HG03175 (cell line): ENCODE results near the gene GABRB1.

ENCODE experiments used
- ATAC-seq: cut with Tn5 transposase; IDR thresholded peaks from one replicate; pipeline ENCODE4 v1.9.1; 2021; ENCODE audit warnings: mild to moderate bottlenecking, moderate library complexity; ENCODE audit not compliant: unreplicated experiment

The GABRB1 gene

DNA sequence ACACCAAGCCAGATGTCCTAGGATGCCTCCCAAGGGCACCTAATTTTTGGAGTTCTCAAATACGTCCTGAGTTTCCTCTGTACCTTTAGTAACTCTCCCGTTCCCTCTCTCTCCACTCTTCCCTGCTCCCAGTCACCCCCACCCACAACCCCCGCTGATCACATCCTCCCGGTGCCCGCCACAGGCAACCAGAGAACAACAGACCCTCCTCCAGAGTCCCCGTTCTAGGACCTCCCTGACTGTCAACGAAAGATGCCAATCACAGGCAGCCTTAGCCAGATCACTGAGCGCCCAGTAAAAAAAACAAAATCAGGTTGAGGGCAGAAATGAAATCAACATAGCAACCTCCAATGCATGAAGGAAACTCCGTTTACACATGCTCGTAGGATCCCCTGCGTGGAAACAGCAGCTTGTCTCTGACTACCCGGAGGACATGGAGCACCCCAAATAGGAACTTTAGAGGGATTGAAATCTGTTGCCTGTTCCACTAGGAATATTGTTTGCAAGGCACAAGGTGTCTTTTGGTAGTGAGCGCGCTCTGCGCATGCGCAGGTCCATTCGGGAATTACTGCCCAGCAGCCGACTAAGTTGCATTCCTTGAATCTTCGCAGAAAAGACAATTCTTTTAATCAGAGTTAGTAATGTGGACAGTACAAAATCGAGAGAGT lies at the start of gene GABRB1:
Gene GABRB1, plus strand, starts transcription at position 557 of the 668 bp plus-strand sequence.
- peak; percentile 4 for ATAC-seq

DNA sequence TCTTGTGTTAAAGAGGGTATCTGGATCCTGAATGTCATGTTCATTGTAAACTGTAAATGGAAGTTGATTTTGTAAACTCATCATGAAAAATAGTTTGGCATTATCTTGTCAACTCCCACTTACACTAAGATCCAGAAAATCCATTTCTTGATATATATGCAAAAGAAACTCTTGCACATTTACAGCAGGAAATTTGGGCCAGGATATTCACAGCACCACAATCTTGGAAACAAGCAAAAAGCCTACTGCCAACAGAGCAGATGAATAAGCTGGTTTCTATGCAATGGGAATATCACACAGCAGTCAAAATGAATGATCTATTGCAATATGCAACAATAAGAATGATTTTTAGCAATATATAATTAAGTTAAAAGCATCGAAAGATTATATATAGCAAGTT lies 46.6 kb upstream of the GABRB1 start:
- no peak for ATAC-seq

DNA sequence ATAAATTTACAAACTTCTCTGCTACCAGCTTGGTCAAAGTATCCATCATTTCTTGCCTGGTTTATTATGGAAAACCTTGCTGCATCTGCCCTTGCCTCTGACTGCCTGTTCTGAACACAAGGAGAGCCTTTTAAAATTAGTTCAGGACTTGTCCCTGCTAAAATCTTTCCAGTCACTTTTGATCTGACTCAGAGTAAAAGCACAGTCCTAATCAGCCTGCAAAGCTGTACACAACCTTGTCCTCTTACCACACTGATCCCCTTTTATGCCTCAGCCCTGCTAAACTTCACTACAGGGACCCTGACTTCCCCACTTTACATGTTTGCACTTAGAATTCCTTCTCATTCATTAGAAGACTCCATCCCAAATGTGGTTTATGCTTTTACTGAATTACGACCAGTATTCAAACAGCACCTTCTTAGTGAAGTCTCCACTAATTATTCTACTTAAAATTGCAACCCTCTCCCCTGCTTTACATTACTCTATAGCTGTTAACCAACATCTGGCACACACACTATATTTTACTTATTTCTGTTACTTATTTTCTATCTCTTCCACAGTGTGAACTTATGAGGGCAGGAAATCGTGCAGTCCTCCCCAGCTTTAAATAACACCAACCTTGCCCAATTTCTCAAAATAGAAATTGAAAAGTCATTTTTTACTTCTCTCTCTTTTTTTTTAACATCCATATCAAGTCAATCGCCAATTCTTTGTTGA lies 44.3 kb upstream of the GABRB1 start:
- peak; percentile 74 for ATAC-seq

DNA sequence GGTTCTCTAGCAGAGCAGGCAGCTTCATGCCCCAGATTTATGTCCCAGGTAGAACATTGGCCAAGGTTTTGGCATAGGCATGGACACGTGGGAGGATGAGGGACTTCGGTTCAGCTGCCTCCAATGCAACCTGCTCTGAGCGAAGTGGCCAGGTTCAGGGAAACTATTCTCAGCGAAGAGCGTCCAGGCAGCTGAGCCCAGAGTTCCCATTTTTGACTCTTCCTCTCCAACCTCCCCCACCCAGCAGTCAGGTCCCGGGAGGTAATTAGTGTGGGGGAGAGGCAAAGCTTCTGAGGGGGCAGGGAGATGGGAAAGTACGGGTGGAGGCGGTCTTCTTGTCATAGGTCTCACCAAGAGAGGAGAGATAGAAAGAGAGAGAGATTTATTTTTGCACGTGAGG lies 39.0 kb upstream of the GABRB1 start:
- ATAC-seq = no peak

DNA sequence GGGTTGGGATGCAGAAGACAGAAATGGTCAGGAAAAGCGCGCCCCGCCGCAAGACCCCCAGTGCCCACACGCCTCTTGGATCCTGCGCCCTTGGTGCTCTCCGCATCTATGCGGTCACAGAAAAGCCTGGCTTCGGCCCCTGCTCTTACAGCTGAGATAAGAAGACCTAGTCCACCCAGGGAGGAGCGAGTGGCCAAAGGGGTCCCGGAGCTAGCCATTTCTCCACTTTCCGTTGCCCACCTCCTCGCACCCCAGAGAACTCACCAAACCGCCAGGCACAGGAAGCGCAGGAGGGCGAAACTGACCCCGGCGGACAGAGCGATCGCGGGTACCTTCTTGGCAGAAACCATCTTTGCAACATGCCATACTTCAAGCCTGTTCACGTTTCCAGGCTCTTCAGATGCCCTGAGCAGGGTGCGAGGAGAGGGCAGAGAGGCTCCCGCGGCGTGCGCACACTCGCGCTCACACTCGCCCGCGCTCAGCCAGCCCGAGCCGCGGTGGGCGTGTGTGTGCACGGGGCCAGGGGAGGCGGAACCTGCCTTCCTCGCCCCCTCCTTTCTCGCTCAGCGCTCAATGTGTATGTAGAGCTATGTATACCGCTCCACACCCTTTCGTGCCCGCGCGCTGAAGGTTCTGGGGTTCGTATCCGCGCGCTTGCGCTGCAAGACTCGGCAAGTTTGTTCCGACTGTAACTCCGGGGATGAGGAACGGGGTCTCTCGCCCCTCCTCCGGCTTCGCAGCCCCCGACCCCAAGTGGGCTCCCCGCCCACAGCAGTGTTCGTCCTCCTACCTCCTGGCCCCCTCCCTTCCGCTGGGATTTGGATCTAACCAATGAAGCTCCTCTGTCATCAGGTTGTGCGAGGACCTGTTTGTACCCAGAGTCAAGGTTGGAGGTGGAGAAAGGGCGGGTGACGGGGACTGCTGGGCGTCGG lies 38.0 kb upstream of the GABRB1 start, which contains the start of gene GABRA4:
Gene GABRA4, minus strand, starts transcription at position 507 of the 932 bp plus-strand sequence. Its CDS starts 157 bp downstream, at position 350.
- ATAC-seq = peak; percentile 40

DNA sequence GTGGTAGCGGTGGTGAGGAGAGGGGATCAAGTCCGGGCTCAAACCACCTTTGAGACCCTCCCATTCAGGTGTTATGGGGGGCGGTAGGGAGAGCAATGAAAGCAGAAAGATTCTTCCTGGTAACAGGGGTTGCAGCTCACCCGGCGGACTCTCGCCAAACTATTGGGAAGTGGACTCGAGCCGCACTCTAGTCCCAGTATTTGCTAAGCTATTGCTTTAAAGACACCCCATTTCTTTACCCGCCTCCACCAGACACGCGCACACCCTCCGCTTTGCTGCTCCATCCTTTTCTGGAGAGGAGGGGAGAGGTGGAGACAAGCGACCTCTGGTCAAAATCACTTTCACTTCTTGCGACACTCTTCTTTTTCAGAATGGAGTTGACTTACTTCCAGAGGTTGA lies 37.4 kb upstream of the GABRB1 start:
- peak; percentile 36 for ATAC-seq

DNA sequence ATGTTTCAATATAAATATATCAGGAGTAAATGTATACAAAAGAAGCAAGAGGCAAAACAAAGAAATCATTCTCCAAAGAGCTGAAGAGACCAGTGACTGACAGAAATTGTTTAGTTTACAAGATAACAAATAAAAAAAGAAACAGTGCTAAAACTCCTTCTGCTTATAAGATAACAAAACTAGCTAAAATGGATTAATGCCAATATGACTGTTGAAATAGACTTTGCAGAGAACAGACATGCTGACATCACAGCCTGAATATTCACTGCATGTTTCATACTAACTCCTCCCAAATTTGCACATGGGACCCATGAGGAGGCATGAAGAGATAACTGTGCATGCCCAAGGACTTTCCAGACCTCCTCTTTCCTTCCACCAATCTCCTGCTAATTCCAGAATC lies 31.8 kb upstream of the GABRB1 start:
- ATAC-seq = no peak

DNA sequence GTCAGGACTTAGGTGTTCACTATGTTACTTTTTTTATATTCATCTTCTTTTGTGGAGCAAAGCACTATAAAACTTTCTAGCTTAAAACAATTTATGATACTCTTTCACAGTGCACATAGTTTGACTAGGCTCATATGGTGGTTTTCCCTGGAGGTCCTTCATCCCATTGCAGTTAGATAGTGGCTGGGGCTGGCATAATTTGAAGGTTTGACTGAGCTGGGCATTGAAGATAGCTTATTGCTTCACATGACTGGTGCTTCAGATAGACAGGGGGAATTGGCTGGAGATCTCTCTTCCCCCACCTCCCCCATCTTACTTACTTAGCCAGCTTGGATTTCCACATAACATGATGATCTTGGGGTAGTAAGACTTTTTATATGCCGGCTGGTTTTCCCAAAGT lies 31.0 kb upstream of the GABRB1 start:
- ATAC-seq = no peak

DNA sequence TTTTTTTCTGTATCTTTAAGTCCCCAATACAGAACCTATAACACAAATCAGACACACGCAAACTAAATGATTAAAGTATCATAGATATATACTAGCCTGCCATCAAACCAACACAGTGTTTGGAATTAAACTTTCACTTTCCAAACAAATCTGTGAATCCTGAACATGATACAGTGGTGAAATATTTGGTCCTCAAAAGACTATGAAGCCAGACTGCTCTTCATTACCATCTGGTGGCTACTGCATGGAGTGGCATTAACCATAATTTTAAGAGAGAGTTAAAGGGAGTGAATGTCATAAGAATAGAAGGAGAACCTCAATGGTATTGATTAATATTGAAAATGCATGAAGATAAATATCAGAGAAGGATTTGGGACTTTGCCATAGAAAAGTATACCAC lies 28.8 kb upstream of the GABRB1 start:
- peak; percentile 68 for ATAC-seq

DNA sequence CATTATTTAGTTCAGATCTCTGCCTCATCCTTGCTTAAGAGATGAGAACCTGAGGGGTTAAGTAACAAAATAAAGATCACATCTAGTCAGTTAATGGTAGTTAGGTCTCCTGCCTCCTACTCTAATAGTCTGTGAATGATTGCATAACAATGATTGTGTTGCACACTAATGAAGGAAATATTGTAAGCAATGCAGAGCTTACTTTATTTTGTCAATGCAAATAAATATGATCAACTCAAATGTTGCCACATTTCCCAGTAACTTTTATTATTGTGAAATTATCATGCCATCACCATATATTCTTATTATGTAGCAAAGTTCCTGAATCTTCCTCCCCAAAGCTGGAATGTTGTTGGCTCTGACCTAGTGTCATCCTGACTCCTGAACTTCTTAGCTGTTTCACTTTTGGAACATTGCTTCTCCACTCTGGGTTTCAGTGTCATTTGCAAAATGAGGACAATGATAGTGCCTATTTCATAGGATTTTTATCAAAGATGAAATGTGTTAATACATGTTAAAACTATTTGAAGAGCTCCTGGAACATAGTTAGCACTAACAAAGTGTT lies 20.9 kb upstream of the GABRB1 start:
- ATAC-seq = no peak

DNA sequence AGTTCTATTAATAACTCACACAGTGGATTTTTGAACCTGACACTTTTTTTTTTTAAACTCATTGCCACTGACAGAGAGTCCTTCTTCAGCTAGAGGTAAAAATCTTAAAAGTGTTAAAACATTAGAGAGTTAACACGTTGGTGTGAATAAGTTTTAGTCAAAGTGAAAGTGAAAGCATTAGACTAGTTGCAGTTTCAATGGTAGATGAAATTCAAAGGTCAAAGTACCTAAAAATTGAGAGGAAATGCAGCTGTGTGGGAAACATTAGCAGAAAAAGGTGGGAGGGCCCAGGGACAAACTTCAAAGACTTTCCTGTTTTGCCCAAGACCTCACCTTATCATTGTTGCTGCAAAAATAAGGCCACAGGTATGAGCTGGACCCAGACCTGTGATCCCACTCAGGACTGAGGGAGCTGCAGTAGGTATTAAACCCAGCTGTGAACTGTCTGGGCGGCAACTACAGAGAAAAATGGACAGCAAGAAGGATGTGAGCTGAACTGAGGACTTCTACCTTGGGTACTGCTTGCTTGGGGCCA lies 20.4 kb upstream of the GABRB1 start:
- peak; percentile 89 for ATAC-seq

DNA sequence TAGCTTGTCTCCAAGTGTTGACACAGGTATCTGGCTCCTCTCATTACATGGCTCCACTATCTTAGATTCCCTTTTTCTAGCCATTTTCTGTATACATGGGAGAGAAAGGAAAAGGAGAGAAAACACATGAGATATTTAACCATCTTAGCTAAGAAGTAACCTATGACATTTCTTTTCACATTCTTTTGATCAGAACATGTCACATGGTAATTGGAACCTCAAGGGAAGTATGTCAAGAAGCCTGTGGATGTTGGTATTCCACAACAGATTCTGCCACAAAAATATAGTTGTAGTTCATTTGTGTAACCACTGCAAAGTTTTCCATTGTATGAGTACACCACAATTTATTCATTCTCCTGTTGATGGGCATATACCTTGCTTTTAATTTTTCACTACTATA lies 18.7 kb upstream of the GABRB1 start:
- ATAC-seq = no peak

DNA sequence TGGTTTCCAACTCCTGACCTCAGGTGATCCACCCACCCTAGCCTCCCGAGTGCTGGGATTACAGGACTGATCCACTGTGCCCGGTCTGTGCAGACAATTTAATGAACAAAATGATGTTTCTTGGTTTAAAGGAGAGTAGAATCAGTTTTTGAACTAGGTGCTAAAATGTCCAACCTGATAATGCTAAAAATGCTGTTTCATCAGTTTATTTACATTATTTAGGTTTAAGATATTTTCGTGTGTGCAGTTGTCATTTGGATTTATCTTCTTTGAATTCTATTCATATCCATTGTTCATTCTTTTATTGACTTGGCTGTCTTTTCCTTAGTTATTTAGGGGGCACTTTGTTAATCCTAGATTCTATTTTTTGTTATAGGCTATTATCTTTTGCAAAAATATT lies 18.0 kb upstream of the GABRB1 start:
- ATAC-seq = no peak

DNA sequence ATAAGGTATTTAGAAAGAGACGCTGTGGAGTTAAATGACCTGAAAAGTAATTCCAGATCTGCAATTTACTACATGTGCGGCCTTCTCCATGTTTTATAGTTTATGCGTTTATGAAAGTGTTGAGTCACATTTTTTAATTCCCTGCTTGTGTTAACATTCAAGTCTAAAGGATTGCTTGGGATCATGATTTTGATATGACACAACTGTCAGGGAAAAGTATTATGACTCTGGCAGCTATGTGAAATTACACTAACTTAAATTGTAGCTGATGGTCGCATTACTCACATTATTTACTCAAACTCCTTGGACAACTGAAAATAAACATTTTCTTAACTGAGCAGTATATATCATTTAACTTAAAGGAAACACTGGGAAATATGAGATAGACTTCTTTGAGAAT lies 14.3 kb upstream of the GABRB1 start:
- no peak for ATAC-seq

DNA sequence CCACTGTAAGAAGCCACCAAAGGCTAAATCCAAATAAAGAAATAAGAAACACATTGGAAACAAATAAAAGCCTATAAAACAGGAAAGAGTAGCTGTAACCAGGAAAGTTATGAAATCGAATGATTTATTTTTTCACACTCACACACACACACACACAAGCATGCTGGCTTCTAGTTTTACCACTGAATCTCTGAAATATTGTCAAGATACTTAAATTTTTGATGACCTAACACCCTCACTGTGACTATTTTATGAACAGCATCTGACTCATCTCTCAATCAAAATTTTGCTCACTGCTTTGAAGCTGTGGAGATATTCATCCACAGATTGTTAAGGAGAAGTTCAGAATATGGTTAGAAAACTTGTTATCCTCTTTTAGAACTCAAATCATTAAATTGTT lies 13.9 kb upstream of the GABRB1 start:
- no peak for ATAC-seq

DNA sequence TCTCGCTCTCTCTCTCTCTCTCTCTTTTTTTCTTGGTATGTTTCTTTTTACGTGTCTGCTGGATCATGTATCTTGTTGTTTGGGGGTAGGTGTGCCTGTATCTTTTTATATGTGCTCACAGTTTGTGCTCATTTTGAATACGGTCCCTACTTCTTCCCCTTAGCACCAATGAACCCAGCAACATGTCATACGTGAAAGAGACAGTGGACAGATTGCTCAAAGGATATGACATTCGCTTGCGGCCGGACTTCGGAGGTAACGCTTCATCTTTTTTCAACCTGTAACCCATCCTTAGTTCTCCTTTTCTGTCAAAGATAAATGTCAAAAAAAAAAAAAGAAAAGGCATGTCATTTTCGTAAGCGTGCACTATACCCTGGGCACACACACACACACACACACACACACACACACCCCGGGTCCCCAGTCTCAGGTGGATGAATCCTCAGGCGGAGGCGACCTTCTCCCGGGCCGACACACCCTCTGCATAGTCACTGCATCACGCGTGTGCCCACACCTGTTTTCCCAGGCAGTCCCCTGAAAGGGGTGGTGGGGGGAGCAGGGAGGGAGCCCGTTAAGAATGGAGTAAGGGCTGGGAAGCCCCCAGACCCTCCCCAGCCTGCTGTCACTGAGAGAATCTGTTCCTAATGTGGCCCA lies 511 bp downstream of the GABRB1 start:
- peak; percentile 53 for ATAC-seq

DNA sequence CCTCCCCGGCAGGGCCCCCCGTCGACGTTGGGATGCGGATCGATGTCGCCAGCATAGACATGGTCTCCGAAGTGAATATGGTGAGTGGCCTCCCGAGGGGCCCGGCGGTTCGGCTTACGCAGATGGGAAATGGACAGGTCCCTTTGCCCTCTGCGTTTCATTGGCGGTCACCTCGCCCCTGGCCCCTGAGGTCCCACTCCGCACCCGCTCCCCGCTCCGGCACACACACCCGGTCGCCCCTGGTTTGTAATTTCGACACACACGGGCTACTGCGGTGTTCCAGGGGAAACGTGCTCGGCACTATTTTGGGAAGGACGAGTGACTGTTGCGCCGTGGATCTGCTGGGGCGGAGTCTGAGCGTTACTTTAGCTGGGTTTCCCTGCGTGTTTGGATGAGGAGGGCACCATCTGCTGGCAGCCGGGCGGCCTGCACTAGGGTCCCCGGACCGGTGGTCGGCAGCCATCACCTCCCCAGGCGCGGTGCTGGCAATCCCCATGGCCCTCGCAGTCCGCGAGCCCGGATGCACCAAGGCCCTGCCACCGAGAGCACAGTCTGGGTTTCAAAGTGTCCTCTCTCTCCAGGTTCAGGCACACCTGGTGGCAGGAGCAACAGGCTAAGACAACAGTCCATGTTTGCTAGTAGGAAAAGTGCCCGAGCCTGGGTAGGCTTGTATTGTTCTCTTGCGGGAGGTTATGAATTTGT lies 1.2 kb downstream of the GABRB1 start:
- ATAC-seq = peak; percentile 86

DNA sequence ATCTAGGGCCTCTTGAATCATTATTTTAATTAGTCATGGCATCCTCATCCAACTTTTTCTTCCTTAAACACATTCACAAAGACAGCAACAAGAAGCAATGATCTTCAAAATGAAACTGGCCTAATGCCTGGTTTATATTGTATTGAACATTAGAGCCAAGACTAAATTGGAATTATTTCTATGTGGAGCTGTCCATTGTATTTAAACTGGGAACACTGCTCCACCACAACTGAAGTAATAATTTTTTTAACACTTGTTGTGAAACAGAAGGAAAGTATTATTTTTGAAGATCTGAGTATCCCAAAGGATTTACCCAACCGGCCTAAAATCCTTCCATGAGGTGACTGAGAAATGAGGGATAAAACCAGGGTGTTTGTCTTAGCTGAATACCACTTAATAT lies 6.9 kb downstream of the GABRB1 start:
- no peak for ATAC-seq

DNA sequence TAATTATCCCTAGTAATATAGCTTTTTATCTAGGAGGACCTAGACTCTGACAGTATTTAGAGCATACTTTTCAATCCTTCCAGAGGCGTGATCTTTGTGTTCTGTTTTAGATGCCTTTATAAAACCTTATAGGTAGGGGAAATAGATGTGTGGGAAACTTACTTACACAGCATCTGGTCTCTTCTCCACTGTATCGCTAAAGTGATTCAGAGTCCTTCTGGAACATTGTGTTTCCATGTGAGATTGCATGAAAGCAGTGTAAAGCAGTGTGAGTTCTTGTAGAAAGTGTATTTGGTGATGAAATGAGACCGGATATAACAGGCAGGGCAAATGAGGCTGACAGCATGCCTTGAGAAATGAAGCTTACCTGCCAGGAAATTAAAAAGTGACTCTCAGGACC lies 9.5 kb downstream of the GABRB1 start:
- no peak for ATAC-seq

DNA sequence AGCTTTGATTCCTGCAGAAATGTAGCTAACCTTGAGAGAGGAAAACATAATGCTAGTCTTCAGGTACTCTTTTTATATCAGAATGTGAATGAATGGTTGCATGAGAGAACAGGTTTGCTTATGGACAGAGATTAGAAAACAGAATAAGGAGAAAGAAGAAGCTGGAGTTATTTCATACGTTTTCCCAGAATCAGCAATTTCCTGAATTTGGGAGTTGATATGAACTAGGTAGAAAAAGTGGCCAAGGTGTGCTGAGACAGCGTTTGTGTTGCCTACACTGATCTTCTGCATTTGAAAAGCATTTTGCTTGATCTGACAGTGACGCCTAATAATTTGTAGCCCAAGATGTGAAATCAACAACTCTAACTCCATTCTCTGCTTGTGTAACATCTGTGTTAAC lies 12.5 kb downstream of the GABRB1 start:
- no peak for ATAC-seq
